ENCODE data around the gene SPOCK2.

Gene SPOCK2

DNA sequence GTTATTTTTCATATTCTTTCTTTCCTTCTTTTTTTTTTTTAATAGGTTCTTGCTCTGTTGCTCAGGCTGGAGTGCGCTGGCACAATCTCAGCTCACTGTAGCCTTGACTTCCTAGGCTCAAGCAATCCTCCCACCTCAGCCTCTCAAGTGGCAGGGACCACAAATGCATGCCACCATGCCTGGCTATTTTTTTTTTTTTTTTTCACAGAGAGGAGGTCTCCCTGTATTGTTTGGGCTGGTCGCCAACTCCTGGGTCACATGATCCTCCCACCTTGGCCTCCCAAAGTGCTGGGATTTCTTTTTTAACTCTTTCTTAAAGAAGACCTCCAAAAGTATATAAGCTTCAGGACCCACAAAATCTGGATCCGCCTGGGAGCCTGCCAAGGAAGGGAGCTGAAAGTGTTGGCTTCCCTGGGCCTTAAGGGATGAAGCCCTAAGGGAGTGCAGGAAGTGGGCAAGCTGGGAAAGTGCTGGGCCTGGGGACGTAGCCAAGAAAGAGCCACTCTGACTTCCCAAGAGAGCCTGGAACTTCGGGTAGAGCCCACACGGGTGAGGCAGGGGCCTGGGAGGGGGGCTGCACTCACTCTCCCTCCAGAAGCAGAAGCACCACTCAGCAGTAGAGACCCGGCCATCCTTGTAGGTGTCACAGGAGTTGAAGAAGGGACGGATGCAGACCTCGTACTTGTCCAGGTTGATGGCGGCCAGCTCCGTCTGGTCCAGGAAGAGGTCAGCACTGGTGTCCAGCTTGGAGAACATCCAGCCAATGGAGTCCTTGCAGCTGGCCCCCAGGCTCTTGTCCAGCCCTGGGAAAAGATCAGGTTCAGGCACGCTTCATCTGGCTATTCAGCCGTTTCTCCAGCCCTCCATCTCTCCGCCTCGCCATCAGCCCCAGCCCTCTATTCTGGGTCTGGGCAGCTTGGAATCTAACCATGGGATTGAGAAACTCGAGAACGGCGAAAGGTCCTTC lies 21.8 kb downstream of the SPOCK2 start:
- no peaks in the 10 kb centered on the region for H3K9me3 ChIP-seq (ENCODE audit: control insufficient read depth, insufficient read depth, low read depth, low read length)
- POLR2A ChIA-PET, result interaction anchor here (0.7 kb wide), 1 partner anchor 194 kb away, joined by 6 read pairs; no protein-coding TSS in a partner anchor
- no peaks in the 10 kb centered on the region for H3K36me3 ChIP-seq (ENCODE audit: control insufficient read depth in 2 of 2, insufficient read depth in 1 of 2, low read length in 2 of 2)
- 0 out of 2 replicates have a peak, but pooled peaks cover 4% of the 10 kb centered on the region for H3K4me1 ChIP-seq (ENCODE audit: control insufficient read depth, insufficient read depth, low read length)
- 0 out of 2 replicates have a peak, but pooled peaks have one; percentile 9 for TF ChIP-seq ZNF366 (tag by site-specific recombination; conservative IDR thresholded peaks at IDR 0.05)
- no peak for TF ChIP-seq ZBTB7A (tag by site-specific recombination; IDR thresholded peaks at IDR 0.05; ENCODE audit: low read depth)
- TF ChIP-seq GLIS1 (tag by site-specific recombination; IDR thresholded peaks at IDR 0.05), result peak; percentile 68
- TF ChIP-seq, protein P1, sequence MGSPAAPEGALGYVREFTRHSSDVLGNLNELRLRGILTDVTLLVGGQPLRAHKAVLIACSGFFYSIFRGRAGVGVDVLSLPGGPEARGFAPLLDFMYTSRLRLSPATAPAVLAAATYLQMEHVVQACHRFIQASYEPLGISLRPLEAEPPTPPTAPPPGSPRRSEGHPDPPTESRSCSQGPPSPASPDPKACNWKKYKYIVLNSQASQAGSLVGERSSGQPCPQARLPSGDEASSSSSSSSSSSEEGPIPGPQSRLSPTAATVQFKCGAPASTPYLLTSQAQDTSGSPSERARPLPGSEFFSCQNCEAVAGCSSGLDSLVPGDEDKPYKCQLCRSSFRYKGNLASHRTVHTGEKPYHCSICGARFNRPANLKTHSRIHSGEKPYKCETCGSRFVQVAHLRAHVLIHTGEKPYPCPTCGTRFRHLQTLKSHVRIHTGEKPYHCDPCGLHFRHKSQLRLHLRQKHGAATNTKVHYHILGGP (tag by site-specific recombination; IDR thresholded peaks at IDR 0.05), result no peak
- TF ChIP-seq ZNF112 (tag by site-specific recombination; IDR thresholded peaks at IDR 0.05), result no peak
- TF ChIP-seq, protein P2, sequence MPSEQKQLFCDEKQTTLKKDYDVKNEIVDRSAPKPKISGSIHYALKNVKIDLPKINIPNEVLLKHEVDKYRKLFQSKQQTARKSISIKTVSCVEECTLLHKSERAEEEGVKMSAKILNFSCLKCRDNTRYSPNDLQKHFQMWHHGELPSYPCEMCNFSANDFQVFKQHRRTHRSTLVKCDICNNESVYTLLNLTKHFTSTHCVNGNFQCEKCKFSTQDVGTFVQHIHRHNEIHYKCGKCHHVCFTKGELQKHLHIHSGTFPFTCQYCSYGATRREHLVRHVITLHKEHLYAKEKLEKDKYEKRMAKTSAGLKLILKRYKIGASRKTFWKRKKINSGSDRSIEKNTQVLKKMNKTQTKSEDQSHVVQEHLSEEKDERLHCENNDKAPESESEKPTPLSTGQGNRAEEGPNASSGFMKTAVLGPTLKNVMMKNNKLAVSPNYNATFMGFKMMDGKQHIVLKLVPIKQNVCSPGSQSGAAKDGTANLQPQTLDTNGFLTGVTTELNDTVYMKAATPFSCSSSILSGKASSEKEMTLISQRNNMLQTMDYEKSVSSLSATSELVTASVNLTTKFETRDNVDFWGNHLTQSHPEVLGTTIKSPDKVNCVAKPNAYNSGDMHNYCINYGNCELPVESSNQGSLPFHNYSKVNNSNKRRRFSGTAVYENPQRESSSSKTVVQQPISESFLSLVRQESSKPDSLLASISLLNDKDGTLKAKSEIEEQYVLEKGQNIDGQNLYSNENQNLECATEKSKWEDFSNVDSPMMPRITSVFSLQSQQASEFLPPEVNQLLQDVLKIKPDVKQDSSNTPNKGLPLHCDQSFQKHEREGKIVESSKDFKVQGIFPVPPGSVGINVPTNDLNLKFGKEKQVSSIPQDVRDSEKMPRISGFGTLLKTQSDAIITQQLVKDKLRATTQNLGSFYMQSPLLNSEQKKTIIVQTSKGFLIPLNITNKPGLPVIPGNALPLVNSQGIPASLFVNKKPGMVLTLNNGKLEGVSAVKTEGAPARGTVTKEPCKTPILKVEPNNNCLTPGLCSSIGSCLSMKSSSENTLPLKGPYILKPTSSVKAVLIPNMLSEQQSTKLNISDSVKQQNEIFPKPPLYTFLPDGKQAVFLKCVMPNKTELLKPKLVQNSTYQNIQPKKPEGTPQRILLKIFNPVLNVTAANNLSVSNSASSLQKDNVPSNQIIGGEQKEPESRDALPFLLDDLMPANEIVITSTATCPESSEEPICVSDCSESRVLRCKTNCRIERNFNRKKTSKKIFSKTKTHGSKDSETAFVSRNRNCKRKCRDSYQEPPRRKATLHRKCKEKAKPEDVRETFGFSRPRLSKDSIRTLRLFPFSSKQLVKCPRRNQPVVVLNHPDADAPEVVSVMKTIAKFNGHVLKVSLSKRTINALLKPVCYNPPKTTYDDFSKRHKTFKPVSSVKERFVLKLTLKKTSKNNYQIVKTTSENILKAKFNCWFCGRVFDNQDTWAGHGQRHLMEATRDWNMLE (tag by site-specific recombination; conservative IDR thresholded peaks at IDR 0.05; ENCODE audit: low read depth), result no peak
- TF ChIP-seq ZNF529 (tag by site-specific recombination; IDR thresholded peaks at IDR 0.05; ENCODE audit: insufficient replicate concordance), result no peak
- TF ChIP-seq ZFHX2 (tag by site-specific recombination; conservative IDR thresholded peaks at IDR 0.05), result peak; percentile 38; the same call in 1 of the 2 replicates
- 0 out of 2 replicates have a peak, but pooled peaks have one; percentile 14 for TF ChIP-seq ZNF223 (tag by site-specific recombination; IDR thresholded peaks at IDR 0.05)
- TF ChIP-seq ZSCAN30 (tag by site-specific recombination; IDR thresholded peaks at IDR 0.05), result no peak
- TF ChIP-seq ZNF114 (tag by site-specific recombination; IDR thresholded peaks at IDR 0.05), result no peak
- TF ChIP-seq ZFP69B (tag by site-specific recombination; IDR thresholded peaks at IDR 0.05), result no peak
- peak; percentile 20; the same call in 1 of the 2 replicates for TF ChIP-seq ZNF692 (tag by site-specific recombination; IDR thresholded peaks at IDR 0.05)
- TF ChIP-seq ZNF146 (tag by site-specific recombination; IDR thresholded peaks at IDR 0.05), result no peak
- TF ChIP-seq, protein P3, sequence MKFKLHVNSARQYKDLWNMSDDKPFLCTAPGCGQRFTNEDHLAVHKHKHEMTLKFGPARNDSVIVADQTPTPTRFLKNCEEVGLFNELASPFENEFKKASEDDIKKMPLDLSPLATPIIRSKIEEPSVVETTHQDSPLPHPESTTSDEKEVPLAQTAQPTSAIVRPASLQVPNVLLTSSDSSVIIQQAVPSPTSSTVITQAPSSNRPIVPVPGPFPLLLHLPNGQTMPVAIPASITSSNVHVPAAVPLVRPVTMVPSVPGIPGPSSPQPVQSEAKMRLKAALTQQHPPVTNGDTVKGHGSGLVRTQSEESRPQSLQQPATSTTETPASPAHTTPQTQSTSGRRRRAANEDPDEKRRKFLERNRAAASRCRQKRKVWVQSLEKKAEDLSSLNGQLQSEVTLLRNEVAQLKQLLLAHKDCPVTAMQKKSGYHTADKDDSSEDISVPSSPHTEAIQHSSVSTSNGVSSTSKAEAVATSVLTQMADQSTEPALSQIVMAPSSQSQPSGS (tag by site-specific recombination; IDR thresholded peaks at IDR 0.05; ENCODE audit: low read depth), result no peak
- no peak for TF ChIP-seq ZNF433 (tag by site-specific recombination; IDR thresholded peaks at IDR 0.05; ENCODE audit: low read depth)
- TF ChIP-seq SCRT1 (tag by site-specific recombination; IDR thresholded peaks at IDR 0.05; ENCODE audit: borderline replicate concordance), result no peak
- TF ChIP-seq SCRT2 (tag by site-specific recombination; IDR thresholded peaks at IDR 0.05), result no peak
- no peak for TF ChIP-seq BCL11A (tag by site-specific recombination; IDR thresholded peaks at IDR 0.05; ENCODE audit: low read depth)
- TF ChIP-seq ZNF558 (tag by site-specific recombination; IDR thresholded peaks at IDR 0.05), result no peak
- no peak overlapping the region for H3K4me3 ChIP-seq (ENCODE audit: low read depth, low read length)
- H3K27ac ChIP-seq (ENCODE audit: extremely low read depth, low read depth, low read length), result no peak overlapping the region
- CTCF ChIA-PET, result interaction anchor here (0.7 to 2.3 kb wide), 6 partner anchors 7 to 150 kb away, joined by 3 to 9 read pairs (median 4); no protein-coding TSS in a partner anchor
